M059J (cell line): ENCODE data around the gene TPGS2. TPM values are rescaled to one million over a fixed set of nuclear protein-coding genes. Genes with fewer than 3 reads are reported as not detected.
"Not testable (repeated sequence)": the region's sequence is repeated elsewhere in the genome, so short reads cannot be mapped to it uniquely, and the experiment has no call there.

Experiments used
- DNase-seq: peaks from one replicate; pipeline ENCODE4 v3.0.0-alpha.2; 2012; ENCODE audit warnings: low read depth
- total RNA-seq: library from RNA; depleted of rRNA; stranded (reverse); fragments of >200 nt; shearing (Covaris generic); gene quantifications from 2 replicates; pipeline ENCODE4 v1.2.3, GENCODE V29; 2014

Gene TPGS2
- total RNA-seq, 1 experiment from 2014 or later: 348 TPM

DNA sequence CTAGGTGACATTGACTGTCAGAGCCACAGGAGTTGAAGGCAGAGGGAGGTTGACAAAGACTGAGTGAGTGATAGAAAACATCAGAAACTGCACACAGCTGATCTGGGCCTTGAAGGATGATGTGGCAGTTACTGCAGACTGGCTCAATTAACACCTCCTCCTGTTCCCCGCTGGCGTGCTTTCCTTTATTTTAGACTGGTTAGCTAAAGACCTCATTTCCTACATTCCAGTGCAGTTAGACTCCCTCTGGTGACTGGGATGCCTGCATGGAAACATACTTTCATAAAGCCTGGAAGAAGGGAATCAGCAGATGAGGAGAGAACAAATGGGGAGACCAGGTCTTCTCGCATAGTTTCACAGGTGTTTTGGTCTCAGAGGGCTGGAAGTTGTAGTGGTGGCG, 7.1 kb downstream of the TPGS2 start:
- DNase-seq: no peak

GRCh38 chr18:36819621-36820020, 9.2 kb downstream of the TPGS2 start:
- no peak for DNase-seq

DNA sequence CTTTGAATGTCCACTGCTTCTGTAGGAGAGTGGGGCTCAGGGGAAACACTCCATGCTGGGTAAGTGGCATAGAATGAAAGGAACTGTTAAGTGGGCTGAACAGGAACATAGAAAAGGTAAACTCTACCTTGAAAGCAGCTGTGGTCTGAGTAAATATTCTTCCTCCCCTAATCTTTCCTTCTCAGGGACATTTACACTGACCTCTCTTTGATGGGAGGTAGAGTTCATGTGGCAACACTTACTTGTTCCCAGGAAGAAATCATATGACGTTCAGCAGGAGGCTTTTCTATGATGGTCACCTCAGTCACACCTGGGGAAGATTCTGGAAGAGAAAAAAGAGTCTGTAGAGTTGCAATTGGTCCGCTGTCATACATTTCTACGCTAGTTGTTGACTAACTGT, 10.2 kb downstream of the TPGS2 start:
- DNase-seq: no peak

- no peak for DNase-seq
Measured at GRCh38 chr18:36817039-36817438, 11.8 kb downstream of the TPGS2 start.

GRCh38 chr18:36816096-36816495, 12.7 kb downstream of the TPGS2 start:
- not testable (repeated sequence) for DNase-seq

DNA sequence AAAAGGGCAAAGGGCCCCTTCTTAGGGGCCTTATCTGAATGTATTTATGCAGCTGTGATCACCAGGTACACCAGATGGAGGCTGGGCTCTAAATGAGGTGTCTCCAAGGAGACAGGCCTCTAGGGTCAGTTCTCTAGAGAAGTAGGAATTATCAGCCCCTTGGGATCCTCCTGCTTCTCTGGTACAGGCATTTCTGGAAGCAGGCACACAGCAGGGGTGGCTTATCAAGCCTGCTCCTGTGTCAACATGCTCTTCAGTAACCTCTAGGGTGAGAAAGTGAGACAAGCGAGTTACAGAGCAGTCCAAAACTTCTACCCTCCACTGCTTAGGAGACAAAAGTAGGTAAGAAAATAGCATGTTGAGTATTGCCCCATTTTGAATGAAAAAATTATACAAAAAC, 13.8 kb downstream of the TPGS2 start:
- no peak for DNase-seq

- no peak for DNase-seq
Measured at GRCh38 chr18:36813824-36814223, 15.0 kb downstream of the TPGS2 start.

DNA sequence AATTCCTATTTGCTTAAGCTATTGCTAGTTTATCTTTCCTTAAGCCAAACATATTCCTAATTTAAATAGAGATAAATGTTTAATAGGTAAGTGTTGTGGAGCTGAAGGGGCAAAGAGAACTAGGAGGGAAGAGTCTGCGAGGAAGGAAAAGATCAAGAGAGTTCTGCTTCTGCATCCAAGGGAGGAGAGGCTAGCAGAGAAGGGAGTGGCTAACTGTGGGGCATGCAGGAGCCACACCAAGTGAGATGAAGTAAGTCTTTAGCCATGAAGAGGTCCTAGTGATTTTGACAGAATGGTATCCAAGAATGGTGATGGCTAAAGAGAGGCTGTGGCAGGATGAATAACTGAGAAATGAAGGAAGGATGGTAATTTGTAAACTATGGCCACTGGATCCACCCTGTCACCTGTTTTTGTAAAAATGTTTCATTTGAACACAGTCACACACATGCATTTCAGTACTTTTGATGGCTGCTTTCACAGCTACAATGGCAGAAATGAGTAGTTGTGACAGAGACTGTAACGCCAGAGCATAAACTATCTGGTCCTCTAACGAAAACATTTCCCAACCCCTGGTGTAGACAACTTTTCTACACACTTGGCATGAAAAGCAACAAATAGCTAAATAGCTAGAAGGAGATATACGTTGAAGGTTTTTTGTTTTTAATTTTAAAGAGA, 15.6 kb downstream of the TPGS2 start:
- no peak for DNase-seq

DNA sequence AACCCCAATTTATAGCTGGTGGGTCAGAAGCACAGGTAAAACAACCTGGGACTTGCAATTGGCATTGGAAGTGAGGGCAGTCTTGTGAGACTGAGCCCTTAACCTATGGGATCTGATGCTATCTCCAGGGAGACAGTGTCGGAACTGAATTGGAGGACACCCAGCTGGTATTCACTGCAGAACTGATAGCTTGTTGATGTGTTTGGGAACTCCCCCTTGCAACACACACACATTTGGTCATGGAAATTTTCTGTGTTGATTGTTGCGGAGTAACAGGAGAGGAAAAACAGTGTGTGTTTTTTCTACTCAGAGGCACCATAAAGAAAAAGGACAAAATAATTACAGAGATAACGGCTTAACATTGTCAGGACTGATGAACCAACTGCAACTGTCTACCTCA, 16.1 kb downstream of the TPGS2 start:
- DNase-seq: no peak

GRCh38 chr18:36811955-36812354, 16.8 kb downstream of the TPGS2 start:
- DNase-seq: no peak

- no peak for DNase-seq
Measured at GRCh38 chr18:36811430-36811829, 17.4 kb downstream of the TPGS2 start.

- DNase-seq: peak; percentile 73
Measured at GRCh38 chr18:36809590-36810381, 19.0 kb downstream of the TPGS2 start.

GRCh38 chr18:36808681-36809080, 20.1 kb downstream of the TPGS2 start:
- DNase-seq: no peak

DNA sequence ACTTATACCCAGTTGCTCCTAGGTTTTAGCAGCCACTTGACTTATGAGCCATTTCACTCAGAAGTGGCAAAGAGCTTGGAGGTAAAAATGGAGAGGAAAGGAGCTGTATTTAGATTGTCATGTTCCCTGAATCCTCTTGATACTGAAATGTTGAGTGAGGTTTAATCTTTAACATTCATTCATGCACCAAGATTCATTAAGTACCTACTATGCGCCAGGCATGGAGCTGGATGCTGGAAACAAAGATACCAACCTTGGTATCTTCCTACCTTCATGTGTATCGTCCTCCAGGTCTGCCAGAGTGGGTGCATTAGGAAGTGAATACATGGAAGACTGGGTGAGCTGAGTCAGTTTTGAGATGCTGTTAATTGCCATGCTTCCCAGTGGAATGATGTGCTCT, 23.7 kb downstream of the TPGS2 start:
- no peak for DNase-seq

GRCh38 chr18:36798738-36799473, 29.9 kb downstream of the TPGS2 start:
- no peak for DNase-seq

DNA sequence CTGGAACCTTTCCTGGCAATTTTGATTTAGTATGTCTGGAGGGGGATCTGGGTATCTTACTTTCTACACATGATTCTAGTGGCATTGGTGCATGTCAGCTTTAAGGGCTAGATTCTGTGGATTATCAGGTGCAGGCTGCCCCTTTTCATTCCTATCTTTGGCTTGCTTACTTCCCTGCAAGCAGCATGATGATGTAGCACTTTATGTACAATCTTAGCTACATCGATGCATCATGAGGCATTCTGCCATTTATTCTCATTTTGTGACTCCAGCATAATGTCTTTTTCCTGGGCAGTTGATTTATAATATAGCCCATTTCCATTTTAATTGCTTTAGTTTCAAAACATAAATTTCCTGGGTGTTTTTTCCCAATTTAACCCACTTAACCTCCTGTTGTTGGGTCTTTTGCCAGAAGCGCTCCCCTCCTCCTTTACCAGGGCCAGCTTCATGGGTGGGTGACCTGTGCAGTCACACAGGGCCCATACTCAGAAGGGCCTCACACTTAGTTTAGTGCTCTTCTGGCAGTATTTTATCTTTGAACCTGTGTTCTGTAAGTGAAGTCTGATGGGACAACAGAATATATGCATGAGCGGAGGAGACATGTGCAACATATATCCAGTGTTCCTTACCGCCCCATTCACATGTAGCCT, 36.0 kb downstream of the TPGS2 start:
- no peak for DNase-seq

DNA sequence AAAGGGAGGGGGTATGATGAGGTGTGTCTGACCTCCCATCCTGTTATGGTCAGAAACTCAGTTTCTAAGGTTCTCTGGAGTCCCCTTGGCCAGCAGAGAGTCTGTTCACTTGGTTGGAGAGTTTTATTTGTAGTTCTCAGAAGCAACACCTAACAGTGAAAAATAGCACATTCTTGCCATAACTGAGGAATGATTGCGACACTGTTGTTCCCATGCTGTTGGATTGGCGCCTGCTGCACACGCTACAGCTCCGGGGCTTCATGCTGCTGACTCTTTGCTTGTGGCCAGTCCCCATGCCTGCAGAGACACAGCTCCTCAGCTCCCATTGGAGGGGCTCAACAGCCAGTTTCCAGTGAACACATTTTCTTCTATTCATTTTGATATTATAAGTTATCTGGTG, 42.1 kb downstream of the TPGS2 start:
- peak; percentile 75 for DNase-seq

DNA sequence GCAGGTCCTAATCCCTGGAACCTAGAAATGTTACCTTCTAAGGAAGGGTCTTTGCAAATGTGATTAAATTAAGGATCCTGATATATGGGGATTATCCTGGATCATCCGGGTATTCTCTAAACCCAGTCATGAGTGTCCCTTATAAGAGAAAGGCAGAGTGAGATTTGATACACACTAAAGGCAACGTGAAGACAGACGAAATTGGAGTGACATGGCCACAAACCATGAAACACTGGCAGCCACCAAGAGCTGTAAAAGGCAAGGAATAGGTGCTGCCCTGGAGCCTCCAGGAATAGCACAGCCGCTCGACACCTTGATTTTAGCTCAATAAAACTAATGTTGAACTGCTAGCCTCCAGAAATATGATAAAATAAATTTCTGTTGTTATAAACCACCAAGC, 45.0 kb downstream of the TPGS2 start:
- DNase-seq: no peak

GRCh38 chr18:36782710-36783109, 46.1 kb downstream of the TPGS2 start:
- DNase-seq: no peak

- peak; percentile 84 for DNase-seq
Measured at GRCh38 chr18:36780748-36781147, 48.1 kb downstream of the TPGS2 start.

- no peak for DNase-seq
Measured at GRCh38 chr18:36777566-36777965, 51.2 kb downstream of the TPGS2 start.

- no peak for DNase-seq
Measured at GRCh38 chr18:36776650-36777049, 52.2 kb downstream of the TPGS2 start.
